OCI-LY1 (cell line): ENCODE measurements around the gene OPN5.

ENCODE experiments used
- H2AFZ ChIP-seq: fragments of 200-600 bp; sonication (generic), shearing (Covaris generic); 2 replicates; pipeline ENCODE4 v1.6.0; 2014; ENCODE audit warnings: antibody characterized with exemption, mild to moderate bottlenecking, low read length
- H3F3A ChIP-seq: fragments of 200-600 bp; sonication (generic), shearing (Covaris generic); 2 replicates; pipeline ENCODE4 v1.6.0; 2014; ENCODE audit warnings: mild to moderate bottlenecking, antibody characterized with exemption, low read length, moderate library complexity; ENCODE audit not compliant: insufficient read depth
- H3K27ac ChIP-seq: fragments of 200-600 bp; sonication (generic); 2 replicates; pipeline ENCODE4 v1.5.1; 2014; ENCODE audit warnings: low read length, mixed run types, mild to moderate bottlenecking, low read depth; ENCODE audit not compliant: poor library complexity, severe bottlenecking
- H3K27me3 ChIP-seq: fragments of 200-600 bp; sonication (generic); 2 replicates; pipeline ENCODE4 v1.6.0; 2014; ENCODE audit warnings: antibody characterized with exemption, mild to moderate bottlenecking, low read length, moderate library complexity; ENCODE audit not compliant: insufficient read depth
- H3K36me3 ChIP-seq: fragments of 200-600 bp; sonication (generic); 2 replicates; pipeline ENCODE4 v1.6.1; 2014; ENCODE audit warnings: mild to moderate bottlenecking, antibody characterized with exemption, low read length, moderate library complexity, mixed read lengths; ENCODE audit not compliant: insufficient read depth
- H3K4me1 ChIP-seq: fragments of 200-600 bp; sonication (generic); 2 replicates; pipeline ENCODE4 v1.5.1; 2014; ENCODE audit warnings: mild to moderate bottlenecking, low read length, moderate library complexity; ENCODE audit not compliant: insufficient read depth, severe bottlenecking
- H3K4me2 ChIP-seq: fragments of 200-600 bp; sonication (generic), shearing (Covaris generic); 2 replicates; pipeline ENCODE4 v1.6.1; 2014; ENCODE audit warnings: low read length
- H3K4me3 ChIP-seq: fragments of 200-600 bp; sonication (generic); 2 replicates; pipeline ENCODE4 v1.5.1; 2014; ENCODE audit warnings: low read length, low read depth, mild to moderate bottlenecking, mixed read lengths; ENCODE audit not compliant: poor library complexity, severe bottlenecking
- H3K79me2 ChIP-seq: fragments of 200-600 bp; shearing (Covaris generic); 2 replicates; pipeline ENCODE4 v1.6.1; 2016; ENCODE audit warnings: mixed run types, low read length, mixed read lengths; ENCODE audit not compliant: insufficient read depth
- H3K9ac ChIP-seq: fragments of 200-600 bp; sonication (generic), shearing (Covaris generic); 2 replicates; pipeline ENCODE4 v1.6.1; 2014; ENCODE audit warnings: mild to moderate bottlenecking, low read length, mixed read lengths
- H3K9me2 ChIP-seq: fragments of 200-600 bp; sonication (generic), shearing (Covaris generic); 2 replicates; pipeline ENCODE4 v1.6.1; 2014; ENCODE audit warnings: low read depth, mild to moderate bottlenecking, low read length, mixed read lengths
- H3K9me3 ChIP-seq: fragments of 200-600 bp; shearing (Covaris generic); 2 replicates; pipeline ENCODE4 v1.6.1; 2014; ENCODE audit warnings: low read length, mixed read lengths
- H4K20me1 ChIP-seq: fragments of 200-600 bp; sonication (generic), shearing (Covaris generic); 2 replicates; pipeline ENCODE4 v1.6.0; 2016; ENCODE audit warnings: mild to moderate bottlenecking, low read length; ENCODE audit not compliant: insufficient read depth
- EZH2 ChIP-seq: fragments of 200-600 bp; sonication (generic), shearing (Covaris generic); IDR thresholded peaks from 2 replicates; pipeline ENCODE4 v1.8.0; 2017; ENCODE audit warnings: borderline replicate concordance, mixed run types, mild to moderate bottlenecking, antibody characterized with exemption, low read length, moderate library complexity, mixed read lengths
- TF ChIP-seq, protein P1 (sequence below): fragments of 200-600 bp; sonication (generic), shearing (Covaris generic); IDR thresholded peaks from 2 replicates; pipeline ENCODE4 v1.5.1; 2017; ENCODE audit warnings: mild to moderate bottlenecking, antibody characterized with exemption, low read length, moderate library complexity, mixed read lengths

The OPN5 gene

DNA sequence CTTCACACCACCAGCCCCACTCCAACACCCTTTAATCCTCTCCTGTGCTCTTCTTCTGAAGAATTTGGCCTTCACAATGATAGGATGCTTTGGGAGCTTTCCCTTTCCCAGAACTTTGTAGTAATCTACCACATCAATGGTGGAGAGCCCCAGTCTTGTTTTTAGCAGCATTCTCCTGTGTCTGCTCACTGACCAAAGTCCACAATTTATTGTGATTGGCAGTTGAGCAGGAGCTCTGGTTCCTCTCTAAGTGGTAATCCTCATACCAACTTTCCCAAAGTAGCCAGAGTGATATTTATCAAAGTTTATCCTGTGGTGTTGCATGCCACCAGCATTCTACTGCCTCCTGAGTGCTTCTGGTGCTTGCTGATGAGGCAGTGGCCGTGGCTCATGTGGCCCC lies 29.0 kb upstream of the OPN5 start:
- Histone ChIP-seq H3K9me3 (no peaks in the 10 kb centered on the region), H4K20me1 (no peaks in the 10 kb centered on the region), H3K4me2 (no peak overlapping the region), H3F3A (no peaks in the 10 kb centered on the region), H3K4me1 (no peaks in the 10 kb centered on the region), H3K4me3 (no peak overlapping the region), H3K27me3 (no peaks in the 10 kb centered on the region), H2AFZ (no peak overlapping the region), H3K9me2 (no peaks in the 10 kb centered on the region), H3K79me2 (no peaks in the 10 kb centered on the region), H3K9ac (no peak overlapping the region), H3K27ac (no peak overlapping the region), H3K36me3 (no peaks in the 10 kb centered on the region)
- TF ChIP-seq EZH2 = no peak
- TF ChIP-seq, protein P1, sequence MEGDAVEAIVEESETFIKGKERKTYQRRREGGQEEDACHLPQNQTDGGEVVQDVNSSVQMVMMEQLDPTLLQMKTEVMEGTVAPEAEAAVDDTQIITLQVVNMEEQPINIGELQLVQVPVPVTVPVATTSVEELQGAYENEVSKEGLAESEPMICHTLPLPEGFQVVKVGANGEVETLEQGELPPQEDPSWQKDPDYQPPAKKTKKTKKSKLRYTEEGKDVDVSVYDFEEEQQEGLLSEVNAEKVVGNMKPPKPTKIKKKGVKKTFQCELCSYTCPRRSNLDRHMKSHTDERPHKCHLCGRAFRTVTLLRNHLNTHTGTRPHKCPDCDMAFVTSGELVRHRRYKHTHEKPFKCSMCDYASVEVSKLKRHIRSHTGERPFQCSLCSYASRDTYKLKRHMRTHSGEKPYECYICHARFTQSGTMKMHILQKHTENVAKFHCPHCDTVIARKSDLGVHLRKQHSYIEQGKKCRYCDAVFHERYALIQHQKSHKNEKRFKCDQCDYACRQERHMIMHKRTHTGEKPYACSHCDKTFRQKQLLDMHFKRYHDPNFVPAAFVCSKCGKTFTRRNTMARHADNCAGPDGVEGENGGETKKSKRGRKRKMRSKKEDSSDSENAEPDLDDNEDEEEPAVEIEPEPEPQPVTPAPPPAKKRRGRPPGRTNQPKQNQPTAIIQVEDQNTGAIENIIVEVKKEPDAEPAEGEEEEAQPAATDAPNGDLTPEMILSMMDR = no peak

- H3F3A ChIP-seq = no peaks in the 10 kb centered on the region
- H3K27ac ChIP-seq = no peak overlapping the region
- H3K4me2 ChIP-seq = no peak overlapping the region
- H4K20me1 ChIP-seq = no peaks in the 10 kb centered on the region
- no peaks in the 10 kb centered on the region; the same call in 1 of the 2 replicates for H3K9me2 ChIP-seq
- no peak overlapping the region for H2AFZ ChIP-seq
- TF ChIP-seq EZH2 = no peak
- TF ChIP-seq, protein P1 = no peak
- H3K9me3 ChIP-seq = no peaks in the 10 kb centered on the region
- H3K27me3 ChIP-seq = no peaks in the 10 kb centered on the region
- no peaks in the 10 kb centered on the region for H3K4me1 ChIP-seq
- no peak overlapping the region for H3K9ac ChIP-seq
- no peaks in the 10 kb centered on the region for H3K79me2 ChIP-seq
- H3K36me3 ChIP-seq = no peaks in the 10 kb centered on the region
- no peak overlapping the region for H3K4me3 ChIP-seq
Observed at GRCh38 chr6:47759364-47759763, 22.5 kb upstream of the OPN5 start.

DNA sequence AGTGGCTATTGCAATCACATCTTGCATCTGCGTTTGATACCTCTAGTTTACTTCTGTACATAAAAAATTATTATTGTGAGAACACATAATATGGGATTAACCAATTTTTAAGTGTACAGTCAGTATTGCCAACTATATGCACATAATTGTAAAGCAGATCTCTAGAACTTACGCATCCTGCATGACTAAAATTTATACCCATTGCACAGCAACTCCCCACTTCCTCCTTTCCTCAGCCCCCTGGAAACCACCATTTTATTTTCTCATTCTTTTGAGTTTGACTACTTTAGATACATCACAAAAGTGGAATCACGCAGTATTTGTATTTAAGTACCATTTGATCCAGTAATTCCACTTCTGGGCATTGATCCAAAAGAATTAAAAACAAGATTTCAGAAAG lies 19.3 kb upstream of the OPN5 start:
- no peak overlapping the region for H3K9ac ChIP-seq
- no peak for TF ChIP-seq EZH2
- TF ChIP-seq, protein P1 = no peak
- H3K4me2 ChIP-seq = no peak overlapping the region
- no peaks in the 10 kb centered on the region for H3F3A ChIP-seq
- H3K9me3 ChIP-seq = no peaks in the 10 kb centered on the region
- no peaks in the 10 kb centered on the region for H3K79me2 ChIP-seq
- no peak overlapping the region for H3K27ac ChIP-seq
- H3K4me1 ChIP-seq = no peaks in the 10 kb centered on the region
- no peak overlapping the region for H2AFZ ChIP-seq
- no peak overlapping the region for H3K4me3 ChIP-seq
- H3K9me2 ChIP-seq = no peaks in the 10 kb centered on the region; the same call in 1 of the 2 replicates
- no peaks in the 10 kb centered on the region for H3K27me3 ChIP-seq
- H4K20me1 ChIP-seq = no peaks in the 10 kb centered on the region
- H3K36me3 ChIP-seq = no peaks in the 10 kb centered on the region
